Mesenteric fat pad (tissue), 1 donor: ENCODE results near the gene NTN4. TPM values are rescaled to one million over a fixed set of nuclear protein-coding genes. Genes with fewer than 3 reads are reported as not detected.
"Not testable (repeated sequence)": the region's sequence is repeated elsewhere in the genome, so short reads cannot be mapped to it uniquely, and the experiment has no call there.

Source experiments
- DNase-seq: peaks from one replicate; pipeline ENCODE4 v3.0.0-alpha.2; 2020; ENCODE audit warnings: low spot score
- total RNA-seq: library from RNA; stranded (reverse); fragmentation: NEBNext Ultra II Directional; extraction: Animal tissue kit (Norgen Biotek cat#: 25700); gene quantifications from one replicate; pipeline ENCODE4 v1.2.1, GENCODE V29; 2021
- donor health status: DM: yes; HTN: yes; CAD: no.

Gene NTN4
- total RNA-seq, 1 donor from 2014 or later, result 11.6 TPM

- no peak for DNase-seq
These were observed 119.3 kb downstream of the NTN4 start for GRCh38 chr12:95671265-95671664.

GRCh38 chr12:95663525-95663924, 127.0 kb downstream of the NTN4 start:
- no peak for DNase-seq

GRCh38 chr12:95661360-95661759, 129.2 kb downstream of the NTN4 start:
- DNase-seq, result no peak

- DNase-seq, result no peak
These were observed 132.2 kb downstream of the NTN4 start for GRCh38 chr12:95658386-95658785.

- DNase-seq, result not testable (repeated sequence)
These were observed 135.9 kb downstream of the NTN4 start for GRCh38 chr12:95654665-95655064.

GRCh38 chr12:95653771-95654546, 136.6 kb downstream of the NTN4 start:
- DNase-seq, result no peak

- no peak for DNase-seq
These were observed 138.9 kb downstream of the NTN4 start for GRCh38 chr12:95651681-95652080.

GRCh38 chr12:95648990-95649791, 141.4 kb downstream of the NTN4 start:
- no peak for DNase-seq

GRCh38 chr12:95646781-95647190, 143.8 kb downstream of the NTN4 start:
- no peak for DNase-seq

- DNase-seq, result no peak
These were observed 147.3 kb downstream of the NTN4 start for GRCh38 chr12:95643256-95643655.

- no peak for DNase-seq
These were observed 148.0 kb downstream of the NTN4 start for GRCh38 chr12:95642583-95642982.

- DNase-seq, result no peak
These were observed 149.1 kb downstream of the NTN4 start for GRCh38 chr12:95641299-95641952.

GRCh38 chr12:95640516-95640915, 150.0 kb downstream of the NTN4 start:
- no peak for DNase-seq

- no peak for DNase-seq
These were observed 153.0 kb downstream of the NTN4 start for GRCh38 chr12:95637471-95638155.

GRCh38 chr12:95637010-95637409, 153.6 kb downstream of the NTN4 start:
- no peak for DNase-seq

GRCh38 chr12:95634622-95635621, 155.6 kb downstream of the NTN4 start:
- no peak for DNase-seq

GRCh38 chr12:95633732-95634465, 156.7 kb downstream of the NTN4 start:
- DNase-seq, result no peak

GRCh38 chr12:95633049-95633731, 157.4 kb downstream of the NTN4 start:
- DNase-seq, result no peak

GRCh38 chr12:95630496-95630895, 160.1 kb downstream of the NTN4 start:
- DNase-seq, result no peak
